ELR (cell line): Measurements from ENCODE around the gene DCC.

Experiments
- DNase-seq: peaks from one replicate; pipeline ENCODE4 v3.0.0-alpha.2; 2015; ENCODE audit warnings: low read depth

The DCC gene

DNA sequence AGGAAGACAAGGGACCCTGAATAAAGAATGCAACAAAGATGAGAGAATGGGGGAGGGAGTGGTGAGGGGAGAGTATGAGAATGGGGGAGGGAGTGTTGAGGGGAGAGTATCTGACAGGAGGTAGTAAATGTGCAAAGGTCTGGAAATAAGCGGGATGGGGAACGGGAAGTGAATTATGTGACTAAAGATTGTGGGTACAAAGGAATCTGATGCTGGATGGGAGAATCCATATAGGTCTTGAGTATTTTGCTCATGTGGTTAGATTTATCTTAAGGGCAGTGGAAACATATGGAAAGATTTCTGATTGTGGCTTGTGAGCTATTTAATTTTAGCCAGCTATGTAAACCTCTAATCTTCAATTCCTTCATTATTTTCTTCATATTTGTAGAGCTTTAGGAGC, 593.4 kb downstream of the DCC start:
- no peak for DNase-seq

DNA sequence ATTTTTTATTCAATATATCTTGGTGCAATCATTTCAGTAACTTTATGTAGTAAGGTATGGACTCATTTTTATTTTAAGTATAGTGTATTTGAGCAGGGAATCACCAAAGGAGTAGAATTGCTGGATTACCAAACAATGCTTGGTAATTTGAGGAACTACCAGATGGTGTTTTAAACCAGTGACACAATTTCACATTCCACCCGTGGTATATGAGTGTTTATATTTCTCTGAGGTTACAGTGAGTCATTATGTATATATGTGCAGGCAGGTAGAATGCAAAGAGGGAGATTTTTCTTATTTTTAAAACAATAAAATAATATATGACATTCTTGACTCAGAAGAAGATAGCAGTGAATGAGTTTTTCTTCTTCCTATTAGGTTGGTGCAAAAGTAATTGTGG, 596.9 kb downstream of the DCC start:
- no peak for DNase-seq

DNA sequence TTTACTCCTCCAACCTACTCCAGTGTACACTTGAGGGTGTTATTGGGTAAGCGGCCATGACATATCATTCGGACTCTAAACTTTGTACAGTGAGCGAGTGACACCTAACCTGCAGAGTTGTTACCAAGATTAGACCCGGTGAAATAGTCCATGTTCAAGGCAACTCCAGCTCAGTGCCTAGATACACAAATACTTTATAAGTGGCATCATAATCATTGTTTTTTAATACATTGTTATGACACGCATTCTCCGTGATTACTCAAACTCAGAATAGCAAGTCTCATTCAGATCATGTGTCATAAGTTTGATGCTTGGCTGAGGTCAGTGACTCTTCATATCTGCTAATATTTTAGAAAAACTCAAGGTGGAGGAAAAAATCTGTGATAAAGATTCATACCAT, 597.8 kb downstream of the DCC start:
- DNase-seq, result no peak

DNA sequence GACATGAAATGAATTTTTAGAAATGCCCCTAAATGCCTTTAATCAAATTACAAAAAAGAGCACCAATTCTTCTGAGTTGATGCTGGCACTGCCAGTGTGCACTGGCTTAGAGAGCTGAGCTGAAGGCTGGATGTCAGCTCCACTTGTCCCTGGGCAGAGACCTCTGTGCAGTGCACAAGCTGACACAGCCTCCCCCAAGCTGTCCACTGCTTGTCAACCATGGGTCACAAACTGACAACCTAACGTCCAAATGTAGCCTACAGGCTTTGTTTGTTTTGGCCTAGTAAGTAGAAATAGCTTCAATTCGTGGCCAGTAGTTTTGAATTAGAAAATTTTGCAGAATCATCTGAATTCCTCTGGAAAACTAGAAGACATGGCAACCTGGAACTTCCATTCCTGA, 605.6 kb downstream of the DCC start:
- DNase-seq, result no peak

DNA sequence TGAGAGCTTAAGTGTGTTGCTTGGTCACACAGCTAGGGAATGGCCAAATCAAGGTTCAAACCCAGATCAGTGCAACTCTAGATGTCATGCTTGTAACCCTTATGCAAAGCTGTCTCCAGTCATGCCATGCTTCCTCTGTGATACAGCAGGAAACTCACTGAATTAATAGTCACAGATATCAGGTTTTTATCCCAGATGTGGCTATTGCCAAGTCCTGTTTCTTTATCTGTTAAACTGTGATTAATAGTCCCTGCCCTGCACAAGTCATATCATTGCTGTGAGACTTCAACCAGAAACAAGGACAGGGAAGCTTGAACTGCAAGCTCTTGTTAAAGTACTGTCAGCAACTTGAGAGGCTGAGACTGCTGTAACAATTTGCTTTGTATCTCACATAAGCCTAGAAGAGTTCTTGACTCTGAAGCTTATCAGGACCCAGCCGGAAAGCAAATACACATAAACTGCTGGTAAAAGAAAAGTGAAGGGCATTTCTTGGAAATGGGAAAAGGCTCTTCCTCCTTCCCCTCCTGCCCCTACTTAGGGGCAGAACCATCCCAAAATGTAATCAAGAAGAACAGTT, 609.0 kb downstream of the DCC start:
- no peak for DNase-seq

DNA sequence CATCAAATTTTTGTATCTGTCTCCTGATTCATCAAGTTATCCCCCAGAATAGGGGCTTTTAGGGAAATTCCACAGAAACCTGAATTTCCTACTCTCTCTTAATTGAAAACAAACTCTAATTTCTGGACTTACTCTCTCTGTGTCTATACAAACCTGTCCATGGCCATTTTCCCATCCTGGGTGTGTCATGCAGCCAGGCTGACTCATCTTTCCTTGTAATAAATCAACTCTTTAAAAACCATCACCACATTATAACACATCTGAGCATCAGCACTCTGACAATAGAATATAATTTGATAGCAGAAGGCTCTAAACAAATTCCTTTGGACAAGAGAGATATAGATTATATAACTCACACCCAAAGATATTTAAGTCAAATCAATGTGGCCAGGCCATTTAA, 610.2 kb downstream of the DCC start:
- no peak for DNase-seq

DNA sequence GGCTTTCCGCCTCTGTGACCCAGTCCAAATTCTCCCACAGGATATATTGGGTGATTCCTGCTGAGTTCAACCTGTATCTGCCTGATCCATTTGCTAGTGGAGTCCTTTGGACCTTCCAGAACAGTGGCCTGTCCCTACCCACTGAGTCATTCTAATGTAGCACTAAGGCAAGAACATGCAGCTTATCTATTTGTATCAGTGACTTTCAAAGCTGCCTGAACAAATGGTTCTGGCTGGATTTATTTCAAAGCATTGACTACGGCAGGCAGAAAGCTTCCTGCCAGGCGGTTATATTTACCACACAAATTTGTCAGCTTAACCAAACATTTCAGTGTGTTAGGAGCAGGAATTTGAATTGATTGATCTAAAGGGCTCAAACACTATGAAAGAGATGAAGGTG, 613.4 kb downstream of the DCC start:
- DNase-seq, result no peak

DNA sequence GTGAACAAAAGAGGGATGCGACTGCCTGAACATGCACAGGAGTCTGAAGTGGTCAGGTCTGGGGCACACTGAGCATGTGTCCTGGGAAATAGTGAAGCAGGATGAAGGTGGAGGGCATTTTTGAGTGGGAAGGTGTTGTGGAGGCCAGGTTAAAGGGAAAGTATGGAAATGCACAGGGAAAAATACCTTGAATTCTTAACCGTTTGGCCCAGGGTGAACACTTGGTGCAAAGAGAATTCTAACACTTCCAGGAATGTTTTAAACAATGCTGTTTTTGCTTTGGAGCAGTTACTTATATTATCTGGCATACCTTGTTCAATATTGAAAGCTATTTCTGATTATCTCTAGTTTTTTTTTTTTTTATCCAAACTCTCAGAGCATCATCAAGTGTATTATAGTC, 623.5 kb downstream of the DCC start:
- no peak for DNase-seq

DNA sequence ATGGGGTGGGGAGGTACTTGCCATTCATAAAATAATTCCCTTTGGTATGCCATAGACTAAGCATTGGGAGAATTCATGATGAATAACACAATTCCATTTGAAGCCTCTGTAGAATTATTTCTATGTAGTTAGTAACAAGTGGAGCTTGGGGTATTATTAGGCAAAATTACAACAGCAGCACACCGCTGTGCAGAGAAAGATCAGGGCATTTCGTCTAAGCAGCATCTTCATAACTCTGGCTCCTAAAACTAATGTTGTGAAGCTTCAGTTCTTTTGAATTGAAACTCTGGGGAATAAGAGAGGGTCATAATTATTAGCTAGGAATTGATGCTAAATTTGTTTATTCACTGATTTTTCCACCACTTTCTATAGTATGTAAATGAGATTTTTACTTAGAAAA, 630.7 kb downstream of the DCC start:
- DNase-seq, result no peak

DNA sequence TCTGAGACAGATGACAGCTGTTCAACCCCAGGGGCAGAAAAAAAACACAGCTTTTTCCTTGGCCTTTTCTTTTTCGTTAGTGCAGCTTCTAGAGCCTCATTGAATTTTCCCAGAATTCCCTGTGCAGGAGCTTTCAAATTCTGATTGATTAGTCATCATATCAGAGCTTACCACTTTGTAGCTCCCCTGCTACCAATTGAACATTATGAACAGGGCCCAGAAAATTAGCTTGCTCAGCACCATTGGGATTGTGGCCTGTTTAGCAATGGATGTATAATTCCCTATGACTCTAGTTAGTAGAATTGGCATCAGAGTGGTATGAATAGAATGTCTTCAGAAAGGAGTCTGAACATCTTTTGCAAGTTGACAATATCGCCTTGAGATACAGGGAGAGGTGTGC, 631.1 kb downstream of the DCC start:
- DNase-seq, result no peak

DNA sequence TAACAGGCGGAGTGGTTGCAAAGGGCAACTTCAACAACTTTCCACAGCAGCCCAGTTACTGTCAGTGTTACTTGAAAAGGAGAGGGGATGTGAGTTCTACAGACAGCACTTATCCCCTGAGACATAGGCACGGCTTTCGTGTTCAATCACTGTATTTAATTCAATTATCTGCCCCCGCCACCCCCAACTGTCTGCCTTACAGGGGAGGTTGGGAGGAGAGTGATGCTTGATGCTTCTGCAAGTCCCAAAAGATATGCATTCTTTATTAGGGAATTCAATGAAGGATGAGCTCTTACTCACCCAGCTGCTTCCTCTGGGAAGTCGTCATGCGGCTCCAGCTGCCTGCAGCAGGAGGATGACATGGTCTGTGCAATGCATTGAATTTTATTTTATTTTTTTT, 639.9 kb downstream of the DCC start:
- DNase-seq, result no peak

DNA sequence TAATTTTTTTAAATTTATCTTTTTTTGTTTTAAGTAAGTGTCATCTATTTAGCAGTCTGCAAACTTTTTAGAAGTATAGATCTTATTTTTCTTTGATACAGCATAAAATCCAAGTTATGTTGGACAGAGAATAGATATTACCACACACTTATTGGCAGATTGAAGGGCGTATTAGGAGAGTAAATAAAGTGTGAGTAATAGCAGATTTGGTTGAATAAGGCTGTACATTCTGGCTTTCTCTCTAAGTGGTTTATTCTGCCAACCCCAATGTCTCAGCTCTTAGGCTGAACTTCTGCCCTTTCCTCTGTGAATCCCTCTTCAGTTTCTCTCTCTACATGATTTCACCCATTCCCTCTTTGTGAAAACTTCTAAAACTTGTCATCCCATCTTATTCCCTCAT, 651.2 kb downstream of the DCC start:
- DNase-seq, result no peak

DNA sequence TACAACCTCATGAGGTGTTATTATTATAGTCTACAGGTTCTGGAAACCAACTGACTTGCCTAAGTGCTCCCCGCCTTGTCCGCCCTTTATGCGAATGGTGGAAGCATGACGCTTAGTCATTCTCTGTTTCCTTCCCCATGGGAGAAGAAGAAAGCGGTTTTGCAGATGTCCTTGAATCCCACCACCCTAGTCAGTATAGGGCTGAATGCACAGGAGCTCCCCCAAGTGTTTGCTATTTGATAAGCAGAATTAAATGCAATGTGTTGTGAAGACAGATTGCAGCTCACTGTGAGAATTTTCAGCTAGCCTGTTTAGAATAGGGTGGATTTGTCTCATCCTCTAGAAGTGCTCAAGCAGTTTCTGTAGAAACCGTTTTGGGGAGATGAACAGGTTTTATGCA, 652.0 kb downstream of the DCC start:
- DNase-seq, result no peak

DNA sequence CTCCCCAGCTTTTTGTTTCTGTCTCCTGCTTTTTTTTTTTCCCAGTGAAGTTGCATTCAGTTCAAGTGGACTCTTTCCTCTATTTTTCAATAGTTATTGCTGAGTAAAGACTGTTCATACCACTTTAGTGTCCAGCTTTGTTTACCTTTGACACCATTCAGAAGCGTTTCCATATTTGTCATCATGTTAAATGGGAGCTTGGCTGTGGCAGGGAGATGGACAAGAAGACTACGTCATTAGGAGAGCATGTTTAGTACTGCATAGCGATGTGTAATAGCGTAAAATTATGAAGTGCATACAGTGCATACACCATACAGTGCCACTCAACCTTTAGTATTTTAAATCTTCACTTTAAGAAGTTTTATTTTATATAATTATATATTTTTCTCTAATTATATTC, 655.9 kb downstream of the DCC start:
- no peak for DNase-seq

DNA sequence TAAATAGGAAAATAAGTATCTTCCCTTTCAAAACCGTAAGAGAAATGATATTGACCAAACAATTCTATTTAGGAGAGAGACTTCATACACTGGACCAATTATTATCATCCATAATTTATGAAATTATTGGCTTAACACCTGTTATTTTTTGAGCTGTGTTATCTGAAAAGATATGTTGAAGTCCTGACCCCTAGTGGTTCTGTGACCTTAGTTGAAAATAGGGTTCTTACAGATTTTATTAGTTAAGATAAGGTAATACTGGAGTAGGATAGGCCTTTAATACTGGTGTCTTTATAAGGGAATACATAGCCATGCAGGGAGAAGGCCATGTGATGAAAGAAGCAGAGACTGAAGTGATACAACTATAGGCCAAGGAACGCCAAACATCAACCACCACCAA, 659.6 kb downstream of the DCC start:
- DNase-seq, result no peak

DNA sequence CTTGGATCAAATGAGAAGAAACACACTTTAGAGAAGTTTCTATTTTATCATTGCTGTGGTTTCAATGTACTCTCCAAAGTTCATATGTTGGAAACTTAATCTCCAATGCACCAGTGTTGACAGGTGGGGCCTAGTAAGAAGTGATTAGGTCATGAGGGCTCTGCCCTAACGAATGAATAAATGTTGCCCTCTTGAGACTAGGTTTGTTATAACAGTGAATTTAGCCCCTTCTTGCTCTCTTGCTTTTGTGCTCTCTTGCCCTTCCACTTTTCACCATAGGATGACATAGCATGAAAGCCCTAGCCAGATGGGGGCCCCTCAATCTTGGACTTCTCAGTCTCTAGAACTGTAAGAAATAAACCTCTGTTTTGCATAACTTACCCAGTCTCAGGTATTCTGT, 664.8 kb downstream of the DCC start:
- DNase-seq, result no peak

DNA sequence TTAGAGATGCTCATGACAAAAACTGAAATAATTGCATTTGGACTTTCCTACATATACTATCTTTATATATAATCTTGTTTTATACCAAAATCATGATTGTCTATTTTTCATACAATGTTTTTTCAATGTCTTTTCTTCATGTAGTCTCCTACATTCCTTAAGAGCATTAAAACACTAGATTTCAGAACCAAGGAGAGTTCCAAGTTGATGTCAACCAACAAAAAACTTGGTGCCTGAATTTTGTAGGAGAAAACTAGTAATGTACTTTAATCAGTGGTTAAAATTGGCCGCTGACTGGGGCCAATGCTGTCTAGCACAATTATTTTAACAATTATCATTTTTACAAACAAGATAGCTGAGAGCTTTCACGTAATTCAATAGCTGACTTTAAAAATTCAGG, 678.8 kb downstream of the DCC start:
- no peak for DNase-seq

DNA sequence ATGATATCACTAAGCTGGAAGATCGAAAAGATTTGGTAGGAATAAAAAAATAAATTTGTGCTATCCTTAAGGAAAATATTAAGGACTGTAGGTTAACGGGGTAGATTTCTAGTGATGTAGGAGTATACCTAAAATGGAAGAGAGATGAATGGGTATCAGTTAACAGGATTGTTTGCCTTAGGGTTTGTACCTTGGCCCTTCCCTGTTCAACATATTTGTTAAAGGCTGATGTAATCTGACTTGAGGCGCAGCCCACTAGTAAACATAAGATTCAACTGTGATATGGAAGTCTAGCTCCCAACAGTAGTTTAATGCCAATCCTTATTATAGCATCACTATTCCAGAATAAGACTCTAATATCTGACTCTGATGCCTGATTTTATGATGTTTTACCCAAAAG, 685.2 kb downstream of the DCC start:
- no peak for DNase-seq

DNA sequence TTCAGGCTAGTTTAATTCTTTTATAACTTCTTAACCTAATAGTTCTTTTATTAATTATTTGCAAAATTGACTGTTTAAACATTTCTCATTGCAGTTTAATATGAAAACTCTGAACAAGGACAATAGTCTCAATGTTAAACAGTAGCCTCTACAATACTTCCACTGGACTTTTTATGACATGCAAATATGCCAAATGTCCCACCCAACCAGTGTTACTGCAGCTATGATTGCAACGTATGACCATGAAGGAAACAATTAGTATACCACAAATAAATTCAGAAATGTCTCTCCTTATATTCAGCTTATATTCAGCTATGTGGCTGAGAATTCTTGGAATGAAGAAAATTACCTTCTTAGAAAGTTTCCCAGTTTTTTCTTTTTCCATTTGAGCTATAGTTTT, 688.6 kb downstream of the DCC start:
- no peak for DNase-seq

DNA sequence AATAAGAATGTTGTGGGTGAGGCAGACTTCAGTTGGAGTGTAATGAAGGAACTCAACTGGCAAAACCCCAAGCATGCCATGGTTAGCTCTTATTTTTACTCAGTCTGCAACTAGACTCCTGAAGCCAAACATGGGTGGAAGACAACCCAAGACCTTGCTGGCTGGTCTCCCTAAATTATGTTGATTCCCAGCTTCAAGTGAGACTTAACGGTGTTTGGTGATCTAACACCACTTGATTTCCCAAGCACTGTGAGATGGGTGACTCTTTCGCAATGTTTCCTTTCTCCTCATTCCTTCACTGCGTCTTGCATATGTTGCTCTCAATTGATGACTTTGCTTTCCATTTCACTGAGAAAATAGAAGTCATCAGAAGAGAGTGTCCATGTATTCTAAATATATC, 693.1 kb downstream of the DCC start:
- no peak for DNase-seq

DNA sequence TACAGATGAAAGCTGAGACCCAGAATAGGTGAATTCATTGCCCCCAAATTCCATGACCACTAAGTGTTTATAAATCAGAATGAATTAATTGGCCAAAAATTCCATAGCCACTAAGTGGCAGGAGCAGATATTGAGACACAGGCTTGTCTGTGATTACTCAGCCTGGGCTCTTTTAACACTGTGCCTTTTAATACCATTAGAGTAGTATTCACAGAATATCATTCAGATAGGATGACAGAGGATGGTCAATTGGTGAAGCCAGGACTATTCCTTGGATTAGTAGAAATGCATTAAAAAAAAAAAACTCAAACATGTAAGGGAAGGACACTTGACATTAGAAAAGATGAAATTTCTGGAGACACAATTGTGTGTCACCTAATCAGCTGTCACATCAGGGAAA, 698.6 kb downstream of the DCC start:
- DNase-seq, result no peak

DNA sequence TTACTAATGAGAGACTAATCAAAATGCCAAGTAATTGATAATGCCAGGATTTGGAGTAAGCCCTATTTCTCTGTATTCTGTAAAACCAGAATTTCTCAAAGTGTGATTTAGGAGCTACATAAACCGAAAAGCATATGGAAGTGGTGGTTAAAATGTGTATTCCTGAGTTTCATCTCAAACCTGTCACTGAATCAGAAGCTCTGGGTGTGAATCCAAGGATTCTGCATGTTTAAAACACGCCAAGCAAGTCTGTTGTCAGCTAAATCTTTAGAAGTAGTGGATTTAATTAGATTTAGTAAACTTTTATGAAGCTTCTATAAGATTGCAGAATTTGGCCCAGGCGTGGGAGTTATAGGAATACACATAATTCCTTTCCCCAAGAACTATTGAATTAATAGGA, 700.3 kb downstream of the DCC start:
- DNase-seq, result no peak

DNA sequence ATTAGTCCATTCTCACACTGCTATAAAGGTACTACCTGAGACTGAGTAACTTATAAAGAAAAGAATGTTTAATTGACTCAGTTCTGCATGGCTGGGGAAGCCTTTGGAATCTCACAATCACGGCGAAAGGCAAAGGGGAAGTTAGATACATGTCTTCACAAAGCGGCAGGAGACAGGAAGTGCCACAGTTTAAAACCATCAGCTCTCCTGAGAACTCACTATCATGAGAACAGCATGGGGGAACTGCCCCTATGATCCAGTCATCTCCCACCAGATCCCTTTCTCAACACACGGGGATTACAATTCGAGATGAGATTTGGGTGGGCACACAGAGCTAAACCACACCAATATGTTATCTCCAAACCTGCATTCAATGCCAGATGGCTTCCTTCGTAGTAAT, 716.1 kb downstream of the DCC start:
- no peak for DNase-seq

DNA sequence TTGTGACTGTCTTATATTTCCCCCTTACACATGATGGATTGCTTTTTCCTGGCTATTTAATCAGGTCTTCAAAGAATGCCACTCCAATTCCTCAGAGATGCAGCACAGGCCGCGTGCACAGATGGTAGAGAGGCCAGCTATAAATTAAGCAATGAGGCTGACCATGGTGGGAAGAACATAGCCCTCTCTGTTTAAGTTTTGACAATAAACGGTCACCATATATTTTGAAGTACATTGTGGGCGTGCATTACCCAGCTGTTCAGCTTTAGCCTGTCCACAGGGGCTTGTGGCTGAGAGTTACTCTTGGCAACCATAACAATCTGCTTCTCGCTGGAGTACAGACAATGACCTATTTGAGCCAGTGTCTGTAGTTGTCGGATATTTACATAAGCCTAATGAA, 730.8 kb downstream of the DCC start:
- DNase-seq, result no peak

DNA sequence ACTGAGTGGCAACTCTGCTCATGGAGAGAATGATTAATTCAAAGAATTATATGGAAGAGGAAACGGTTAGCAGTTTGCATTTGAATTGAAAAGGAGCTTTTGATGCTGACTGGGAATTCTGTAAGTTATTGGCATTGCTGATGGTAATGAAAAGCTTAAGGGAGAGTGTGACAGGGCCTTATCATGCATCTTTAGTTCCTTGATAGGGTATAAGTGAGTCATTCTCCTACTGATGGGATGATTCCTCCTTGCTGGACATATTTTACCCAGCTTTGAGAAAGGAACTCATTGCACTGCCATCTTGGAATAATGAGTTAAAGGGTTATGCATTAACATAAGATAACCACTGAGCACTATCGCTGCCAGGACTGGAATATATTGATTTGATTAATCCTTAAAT, 740.7 kb downstream of the DCC start:
- DNase-seq, result no peak
